SIG-M5 (cell line): ENCODE results near the gene PFKFB3.
"Not testable (repeated sequence)": the region's sequence is repeated elsewhere in the genome, so short reads cannot be mapped to it uniquely, and the experiment has no call there.

Source experiments
- DNase-seq: peaks from one replicate; lab custom pipeline; 2025; lab: John Stamatoyannopoulos, UW

Gene PFKFB3

GRCh38 chr10:6272126-6272525 is 69.4 kb downstream of the PFKFB3 start:
- DNase-seq: no peak

- no peak for DNase-seq
Measured at GRCh38 chr10:6273351-6273750, 70.6 kb downstream of the PFKFB3 start.

GRCh38 chr10:6274040-6274439 is 71.3 kb downstream of the PFKFB3 start:
- DNase-seq: no peak

- no peak for DNase-seq
Measured at GRCh38 chr10:6274484-6274883, 71.8 kb downstream of the PFKFB3 start.

- DNase-seq: peak; percentile 72
Measured at GRCh38 chr10:6275022-6275997, 72.6 kb downstream of the PFKFB3 start.

- no peak for DNase-seq
Measured at GRCh38 chr10:6276356-6276755, 73.6 kb downstream of the PFKFB3 start.

GRCh38 chr10:6278519-6279120 is 75.9 kb downstream of the PFKFB3 start:
- DNase-seq: no peak

GRCh38 chr10:6279540-6280267 is 77.0 kb downstream of the PFKFB3 start:
- DNase-seq: no peak

GRCh38 chr10:6280291-6280690 is 77.6 kb downstream of the PFKFB3 start:
- no peak for DNase-seq

GRCh38 chr10:6282454-6282958 is 79.8 kb downstream of the PFKFB3 start:
- DNase-seq: no peak

GRCh38 chr10:6283655-6284054 is 80.9 kb downstream of the PFKFB3 start:
- no peak for DNase-seq

- DNase-seq: not testable (repeated sequence)
Measured at GRCh38 chr10:6290621-6291020, 87.9 kb downstream of the PFKFB3 start.

- DNase-seq: no peak
Measured at GRCh38 chr10:6292741-6293151, 90.0 kb downstream of the PFKFB3 start.

- not testable (repeated sequence) for DNase-seq
Measured at GRCh38 chr10:6296425-6296824, 93.7 kb downstream of the PFKFB3 start.

GRCh38 chr10:6296828-6297251 is 94.1 kb downstream of the PFKFB3 start:
- DNase-seq: no peak

- no peak for DNase-seq
Measured at GRCh38 chr10:6297522-6297921, 94.8 kb downstream of the PFKFB3 start.

- DNase-seq: no peak
Measured at GRCh38 chr10:6297951-6298381, 95.2 kb downstream of the PFKFB3 start.

- DNase-seq: no peak
Measured at GRCh38 chr10:6298428-6298827, 95.7 kb downstream of the PFKFB3 start.

- DNase-seq: no peak
Measured at GRCh38 chr10:6299234-6299633, 96.5 kb downstream of the PFKFB3 start.

GRCh38 chr10:6299743-6300105 is 97.0 kb downstream of the PFKFB3 start:
- no peak for DNase-seq

- DNase-seq: peak; percentile 76
Measured at GRCh38 chr10:6300106-6300783, 97.5 kb downstream of the PFKFB3 start.
